HepG2 (cell line): ENCODE measurements around the gene LRRC28. TPM values are rescaled to one million over a fixed set of nuclear protein-coding genes. Genes with fewer than 3 reads are reported as not detected.

ENCODE experiments used
- ATAC-seq: fragments of 200-7000 bp; cut with Tn5 transposase; 3 replicates; pipeline ENCODE4 v1.9.1; 2020; ENCODE audit warnings: mild to moderate bottlenecking, moderate library complexity
- BruUV-seq: library from RNA; stranded (reverse); fragments of 400-500 nt; replicated peaks from 2 replicates; lab custom pipeline; 2021; lab: Mats Ljungman, UMichigan
- CTCF ChIA-PET: fragments of 300-600 bp; formaldehyde crosslinking; extraction: SDS; loops from one replicate; lab custom pipeline; 2021; ENCODE audit warnings: low total read pairs, inconsistent platforms, low intra/inter-chr PET ratio; lab: Yijun Ruan, JAX
- POLR2A ChIA-PET: fragments of 350-600 bp; sonication (Branson Sonifier 250); formaldehyde crosslinking; loops from one replicate; lab custom pipeline; 2020; ENCODE audit warnings: antibody characterized with exemption, inconsistent platforms; lab: Yijun Ruan, JAX
- DNase-seq: peaks from one replicate; pipeline ENCODE4 v3.0.0-alpha.2; 2015; ENCODE audit warnings: low spot score
- FAIRE-seq: peaks from 3 replicates; lab custom pipeline; 2011; peaks lifted over from hg19 to GRCh38; lab: Jason Lieb, UNC
- H2AFZ ChIP-seq: one replicate; pipeline ENCODE4 v1.6.1; 2011; ENCODE audit warnings: low read length, inconsistent platforms
- H3K27ac ChIP-seq: fragments of 300-600 bp; 3 replicates; pipeline ENCODE4 v1.8.0; 2011; ENCODE audit warnings: mixed run types, mild to moderate bottlenecking, mixed read lengths, low read length, inconsistent platforms; ENCODE audit not compliant: insufficient read depth; ENCODE audit errors: extremely low read length
- H3K27me3 ChIP-seq, 2 experiments: fragments of 200-600 bp in 1 of 2; 2 replicates in 1 of 2; 3 replicates in 1 of 2; pipeline versions ENCODE4 v1.6.0 to v1.8.0; 2011; ENCODE audit warnings: low read length in 2 of 2, mild to moderate bottlenecking in 2 of 2, moderate library complexity in 2 of 2, inconsistent platforms in 1 of 2; ENCODE audit not compliant: insufficient read depth in 2 of 2, control insufficient read depth in 1 of 2
- H3K36me3 ChIP-seq, 2 experiments: fragments of 200-600 bp in 1 of 2; replicated peaks in 1 of 2; 2 replicates in 1 of 2; 3 replicates in 1 of 2; pipeline versions ENCODE4 v1.5.1 to v1.8.0; 2011; ENCODE audit warnings: low read length in 2 of 2, inconsistent platforms in 1 of 2; ENCODE audit not compliant: insufficient read depth in 2 of 2, control insufficient read depth in 1 of 2
- H3K4me1 ChIP-seq: 2 replicates; pipeline ENCODE4 v1.5.1; 2012; ENCODE audit warnings: low read length, inconsistent platforms; ENCODE audit not compliant: insufficient read depth
- H3K4me2 ChIP-seq: 2 replicates; pipeline ENCODE4 v1.6.0; 2011; ENCODE audit warnings: low read depth, low read length, inconsistent platforms
- H3K4me3 ChIP-seq, 3 experiments: fragments of 200-600 bp in 1 of 3; sonication (generic), shearing (Covaris generic) in 1 of 3; replicated peaks in 1 of 3; 2 replicates each; pipeline ENCODE4 v1.5.1; 2011 to 2016; ENCODE audit warnings: low read length in 3 of 3, inconsistent platforms in 2 of 3, low read depth in 2 of 3, mild to moderate bottlenecking in 2 of 3, control low read depth in 1 of 3, mixed read lengths in 1 of 3; ENCODE audit not compliant: insufficient read depth in 1 of 3
- H3K79me2 ChIP-seq: one replicate; pipeline ENCODE4 v1.6.1; 2011; ENCODE audit warnings: low read length, inconsistent platforms; ENCODE audit not compliant: insufficient read depth
- H3K9ac ChIP-seq: 2 replicates; pipeline ENCODE4 v1.6.0; 2011; ENCODE audit warnings: mild to moderate bottlenecking, low read depth, low read length, inconsistent platforms; ENCODE audit not compliant: insufficient read depth
- H3K9me3 ChIP-seq: 2 replicates; pipeline ENCODE4 v1.5.1; 2012; ENCODE audit warnings: mild to moderate bottlenecking, low read length
- H4K20me1 ChIP-seq: 2 replicates; pipeline ENCODE4 v1.6.0; 2011; ENCODE audit warnings: inconsistent platforms, mild to moderate bottlenecking, low read length, moderate library complexity; ENCODE audit not compliant: insufficient read depth
- GFI1 ChIP-seq: sonication (generic); formaldehyde crosslinking; IDR thresholded peaks from 2 replicates; pipeline ENCODE4 v1.5.0; 2020; ENCODE audit warnings: missing genetic modification reagents, mild to moderate bottlenecking, borderline replicate concordance
- HMG20A ChIP-seq: IDR thresholded peaks from 2 replicates; pipeline ENCODE4 v1.6.1; 2016; ENCODE audit warnings: borderline replicate concordance
- KLF15 ChIP-seq: sonication (generic); formaldehyde crosslinking; IDR thresholded peaks from 2 replicates; pipeline ENCODE4 v1.8.1; 2023; ENCODE audit warnings: borderline replicate concordance, mild to moderate bottlenecking, inconsistent platforms, missing genetic modification reagents, mixed read lengths
- NFKBIZ ChIP-seq: IDR thresholded peaks from 2 replicates; pipeline ENCODE4 v1.6.1; 2018; ENCODE audit warnings: missing genetic modification reagents, missing compliant biosample characterization
- ZBTB1 ChIP-seq: sonication (generic); formaldehyde crosslinking; IDR thresholded peaks from 2 replicates; pipeline ENCODE4 v1.4.0; 2020; ENCODE audit warnings: missing genetic modification reagents, borderline replicate concordance
- ZBTB25 ChIP-seq: IDR thresholded peaks from 2 replicates; pipeline ENCODE4 v1.6.1; 2018; ENCODE audit warnings: missing genetic modification reagents
- ZBTB40 ChIP-seq, 2 experiments: fragments of 450-650 bp in 1 of 2; sonication (generic) in 1 of 2; formaldehyde crosslinking in 1 of 2; IDR thresholded peaks; 2 replicates each; pipeline versions ENCODE4 v1.6.1 to v1.8.0; 2016 to 2022; ENCODE audit warnings: antibody characterized with exemption in 1 of 2, mild to moderate bottlenecking in 1 of 2, missing genetic modification reagents in 1 of 2
- ZMYM2 ChIP-seq: sonication (generic); formaldehyde crosslinking; IDR thresholded peaks from 2 replicates; pipeline ENCODE4 v1.8.0; 2022; ENCODE audit warnings: mild to moderate bottlenecking, missing genetic modification reagents
- ZNF431 ChIP-seq: sonication (generic); formaldehyde crosslinking; IDR thresholded peaks from 2 replicates; pipeline ENCODE4 v1.9.0; 2022; ENCODE audit warnings: missing genetic modification reagents, low read depth, mild to moderate bottlenecking, borderline replicate concordance
- ZNF562 ChIP-seq: sonication (generic); formaldehyde crosslinking; IDR thresholded peaks from 2 replicates; pipeline ENCODE4 v1.8.0; 2022; ENCODE audit warnings: missing genetic modification reagents, borderline replicate concordance
- ZNF564 ChIP-seq: sonication (generic); formaldehyde crosslinking; IDR thresholded peaks from 2 replicates; pipeline ENCODE4 v1.8.1; 2023; ENCODE audit warnings: mild to moderate bottlenecking, missing genetic modification reagents
- ZNF672 ChIP-seq: sonication (generic); formaldehyde crosslinking; IDR thresholded peaks from 2 replicates; pipeline ENCODE4 v1.8.1; 2022; ENCODE audit warnings: missing genetic modification reagents
- WGBS: methylation state at CpG from one replicate; pipeline ENCODE4 v1.1.6; 2017; ENCODE audit warnings: low lambda C conversion rate; 5-methylcytosine and 5-hydroxymethylcytosine counted together
- in situ Hi-C: cut with HindIII; loops from 2 replicates; pipeline ENCODE4 v1.10.0; 2017; ENCODE audit warnings: low pct_unique_long_range_greater_than_20kb; ENCODE audit not compliant: extremely low pct_ligation_motif_present
- intact Hi-C: fragments of 100-400 bp; cut with micrococcal nuclease; formaldehyde crosslinking; loops from one replicate; pipeline ENCODE4 v1.10.0; 2022; ENCODE audit not compliant: unreplicated experiment
- polyA plus RNA-seq, 8 experiments: library from polyadenylated mRNA; depleted of rRNA in 3 of 8; stranded (reverse) in 7 of 8; unstranded in 1 of 8; fragments of >200 nt; fragmentation: Illumina TruSeq in 4 of 8; extraction: Trizol in 4 of 8; gene quantifications; 2 replicates each; pipeline versions ENCODE4 v1.2.1 to v1.2.3, GENCODE V29; 2011 to 2016; ENCODE audit warnings: low read depth in 4 of 8, missing spikeins in 1 of 8, mixed read lengths in 1 of 8; ENCODE audit not compliant: insufficient read depth in 1 of 8
- total RNA-seq, 5 experiments: library from RNA; depleted of rRNA; stranded (reverse); fragments of >200 nt; fragmentation: Illumina TruSeq; extraction: Trizol; gene quantifications; 2 replicates each; pipeline ENCODE4 v1.2.3, GENCODE V29; 2016; ENCODE audit warnings: low read depth in 1 of 5
- TF ChIP-seq, protein P1 (sequence below): fragments of 450-650 bp; IDR thresholded peaks from 2 replicates; pipeline ENCODE4 v1.6.1; 2017

LRRC28 gene
- total and polyA plus RNA-seq, 2 of the 13 experiments (the other 11 are each of a cell fraction or from before 2014, with no cell fraction given): 17.5 to 21.3 TPM

DNA sequence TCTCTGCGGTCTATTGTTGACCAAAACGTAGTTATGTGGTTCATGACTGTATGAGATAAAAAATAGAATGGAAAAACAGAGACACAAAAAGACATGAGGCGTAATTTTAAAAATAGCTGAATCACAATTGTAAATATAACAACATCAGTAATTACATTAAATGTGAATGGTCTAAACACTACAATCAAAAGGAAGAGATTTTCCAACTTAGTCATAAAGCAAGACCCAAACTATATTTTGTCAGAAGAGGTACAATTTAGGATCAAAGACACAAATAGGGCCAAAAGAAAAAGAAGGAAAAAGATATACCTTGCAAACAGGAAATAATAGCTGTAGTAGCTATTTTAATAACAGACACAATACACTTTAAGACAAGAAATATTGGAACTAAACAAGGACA lies 61.5 kb downstream of the LRRC28 start:
- intact Hi-C loops: no loop called here
- no peak overlapping the region for H2AFZ ChIP-seq
- H3K36me3 ChIP-seq: no peaks in the 10 kb centered on the region
- WGBS: 94% methylated on average over 3 of the region's 3 CpGs
- ATAC-seq (no peak), DNase-seq (no peak)
- no peaks in the 10 kb centered on the region for H3K27me3 ChIP-seq
- H3K4me1 ChIP-seq: peaks cover 7% of the 10 kb centered on the region
- H4K20me1 ChIP-seq: no peaks in the 10 kb centered on the region
- POLR2A ChIA-PET: no interaction called here
- H3K4me2 ChIP-seq: no peak overlapping the region
- no peak overlapping the region for H3K9ac ChIP-seq
- no peak overlapping the region for H3K4me3 ChIP-seq
- in situ Hi-C loops: no loop called here
- TF ChIP-seq KLF15 (no peak), ZNF562 (no peak), ZBTB40 (IDR thresholded peaks at IDR 0.05) (no peak), ZBTB40 (CRISPR knock-in tag; IDR thresholded peaks at IDR 0.05) (no peak), ZNF431 (CRISPR knock-in tag) (no peak), HMG20A (no peak), NFKBIZ (no peak), ZBTB25 (CRISPR knock-in tag) (no peak), ZMYM2 (CRISPR knock-in tag) (no peak), ZNF672 (CRISPR knock-in tag) (no peak), ZBTB1 (CRISPR knock-in tag) (no peak), GFI1 (CRISPR knock-in tag) (no peak), ZNF564 (CRISPR knock-in tag) (no peak)
- TF ChIP-seq, protein P1, sequence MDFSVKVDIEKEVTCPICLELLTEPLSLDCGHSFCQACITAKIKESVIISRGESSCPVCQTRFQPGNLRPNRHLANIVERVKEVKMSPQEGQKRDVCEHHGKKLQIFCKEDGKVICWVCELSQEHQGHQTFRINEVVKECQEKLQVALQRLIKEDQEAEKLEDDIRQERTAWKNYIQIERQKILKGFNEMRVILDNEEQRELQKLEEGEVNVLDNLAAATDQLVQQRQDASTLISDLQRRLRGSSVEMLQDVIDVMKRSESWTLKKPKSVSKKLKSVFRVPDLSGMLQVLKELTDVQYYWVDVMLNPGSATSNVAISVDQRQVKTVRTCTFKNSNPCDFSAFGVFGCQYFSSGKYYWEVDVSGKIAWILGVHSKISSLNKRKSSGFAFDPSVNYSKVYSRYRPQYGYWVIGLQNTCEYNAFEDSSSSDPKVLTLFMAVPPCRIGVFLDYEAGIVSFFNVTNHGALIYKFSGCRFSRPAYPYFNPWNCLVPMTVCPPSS: no peak
- TF ChIP-seq, all 625 proteins: peak for 0
- H3K79me2 ChIP-seq: no peaks in the 10 kb centered on the region
- BruUV-seq: no TSS peak
- H3K27ac ChIP-seq: no peak overlapping the region
- no peak for FAIRE-seq
- CTCF ChIA-PET: no interaction called here
- H3K9me3 ChIP-seq: no peaks in the 10 kb centered on the region
